H9 (cell line): ENCODE data around the gene F10. TPM values are rescaled to one million over a fixed set of nuclear protein-coding genes. Genes with fewer than 3 reads are reported as not detected.

Experiments
- DNase-seq: peaks from one replicate; pipeline ENCODE4 v3.0.0-alpha.2; 2017
- H2AFZ ChIP-seq: one replicate; pipeline ENCODE4 v1.6.1; 2013; ENCODE audit warnings: mild to moderate bottlenecking, low read length, control low read depth, moderate library complexity
- H2AK5ac ChIP-seq: 2 replicates; pipeline ENCODE4 v1.6.1; 2013; ENCODE audit warnings: low read length, control low read depth, mixed read lengths; ENCODE audit not compliant: insufficient read length
- H2BK120ac ChIP-seq: one replicate; pipeline ENCODE4 v1.6.1; 2013; ENCODE audit warnings: low read depth, mild to moderate bottlenecking, low read length, control low read depth, inconsistent platforms; ENCODE audit not compliant: poor library complexity, severe bottlenecking
- H2BK12ac ChIP-seq: 2 replicates; pipeline ENCODE4 v1.6.1; 2013; ENCODE audit warnings: low read length, control low read depth, mixed read lengths, low read depth; ENCODE audit not compliant: insufficient read length
- H2BK15ac ChIP-seq: 2 replicates; pipeline ENCODE4 v1.6.1; 2013; ENCODE audit warnings: low read depth, low read length, control low read depth
- H2BK20ac ChIP-seq: one replicate; pipeline ENCODE4 v1.6.1; 2013; ENCODE audit warnings: low read depth, mild to moderate bottlenecking, low read length, control low read depth, inconsistent platforms; ENCODE audit not compliant: poor library complexity, severe bottlenecking
- H2BK5ac ChIP-seq: 2 replicates; pipeline ENCODE4 v1.6.1; 2013; ENCODE audit warnings: low read length, control low read depth, mixed read lengths; ENCODE audit not compliant: insufficient read length
- H3K14ac ChIP-seq: 2 replicates; pipeline ENCODE4 v1.6.1; 2013; ENCODE audit warnings: low read length, control low read depth; ENCODE audit not compliant: insufficient read depth
- H3K18ac ChIP-seq: 2 replicates; pipeline ENCODE4 v1.6.1; 2013; ENCODE audit warnings: low read depth, mild to moderate bottlenecking, mixed read lengths, low read length, control low read depth; ENCODE audit not compliant: insufficient read length
- H3K23ac ChIP-seq: 2 replicates; pipeline ENCODE4 v1.6.1; 2013; ENCODE audit warnings: low read length, control low read depth, mixed read lengths, low read depth; ENCODE audit not compliant: insufficient read length
- H3K23me2 ChIP-seq: 2 replicates; pipeline ENCODE4 v1.6.1; 2013; ENCODE audit warnings: low read depth, mild to moderate bottlenecking, mixed read lengths, low read length, control low read depth; ENCODE audit not compliant: insufficient read length, poor library complexity, severe bottlenecking
- H3K27ac ChIP-seq: 2 replicates; pipeline ENCODE4 v1.5.1; 2013; ENCODE audit warnings: low read length, control low read depth, mixed read lengths, low read depth; ENCODE audit not compliant: insufficient read length
- H3K27me3 ChIP-seq: 2 replicates; pipeline ENCODE4 v1.6.1; 2013; ENCODE audit warnings: low read length, control low read depth, inconsistent platforms; ENCODE audit not compliant: insufficient read depth
- H3K4ac ChIP-seq: 2 replicates; pipeline ENCODE4 v1.6.1; 2013; ENCODE audit warnings: low read depth, mild to moderate bottlenecking, control low read depth, inconsistent platforms, low read length, moderate library complexity
- H3K4me1 ChIP-seq: 2 replicates; pipeline ENCODE4 v1.6.1; 2013; ENCODE audit warnings: low read length, control low read depth, inconsistent platforms; ENCODE audit not compliant: insufficient read depth
- H3K4me2 ChIP-seq: 2 replicates; pipeline ENCODE4 v1.6.1; 2013; ENCODE audit warnings: low read length, control low read depth, mixed read lengths; ENCODE audit not compliant: insufficient read length, insufficient read depth
- H3K56ac ChIP-seq: 2 replicates; pipeline ENCODE4 v1.6.1; 2013; ENCODE audit warnings: low read depth, mild to moderate bottlenecking, mixed read lengths, low read length, control low read depth; ENCODE audit not compliant: insufficient read length
- H3K79me1 ChIP-seq: 2 replicates; pipeline ENCODE4 v1.6.1; 2013; ENCODE audit warnings: low read depth, mild to moderate bottlenecking, moderate library complexity, low read length, control low read depth, inconsistent platforms; ENCODE audit not compliant: insufficient read depth, poor library complexity, severe bottlenecking
- H3K79me2 ChIP-seq: 2 replicates; pipeline ENCODE4 v1.6.1; 2013; ENCODE audit warnings: low read length, control low read depth, inconsistent platforms; ENCODE audit not compliant: insufficient read depth
- H3K9ac ChIP-seq: 2 replicates; pipeline ENCODE4 v1.6.1; 2013; ENCODE audit warnings: low read length, control low read depth, mixed read lengths; ENCODE audit not compliant: insufficient read length; ENCODE audit errors: extremely low read depth
- H3K9me3 ChIP-seq: one replicate; pipeline ENCODE4 v1.6.1; 2013; ENCODE audit warnings: low read depth, low read length, inconsistent platforms; ENCODE audit not compliant: control insufficient read depth
- H3T11ph ChIP-seq: one replicate; pipeline ENCODE4 v1.6.1; 2013; ENCODE audit warnings: mild to moderate bottlenecking, low read length, control low read depth, inconsistent platforms
- H4K20me1 ChIP-seq: one replicate; pipeline ENCODE4 v1.6.1; 2013; ENCODE audit not compliant: control insufficient read depth, insufficient read length, insufficient read depth
- H4K5ac ChIP-seq: 2 replicates; pipeline ENCODE4 v1.6.1; 2013; ENCODE audit warnings: low read depth, mild to moderate bottlenecking, mixed read lengths, low read length, control low read depth; ENCODE audit not compliant: insufficient read length
- H4K8ac ChIP-seq: replicated peaks from 2 replicates; pipeline ENCODE4 v1.6.1; 2013; ENCODE audit warnings: low read length, control low read depth, mixed read lengths, low read depth; ENCODE audit not compliant: insufficient read length
- H4K91ac ChIP-seq: 2 replicates; pipeline ENCODE4 v1.6.1; 2013; ENCODE audit warnings: low read depth, mild to moderate bottlenecking, moderate library complexity, mixed read lengths, low read length, control low read depth; ENCODE audit not compliant: insufficient read length
- H3K27ac Mint-ChIP-seq, 3 experiments: 2 replicates in 2 of 3; 3 replicates in 1 of 3; pipeline ENCODE4 v1.8.0; 2020 to 2021; ENCODE audit warnings: mixed read lengths in 3 of 3, mild to moderate bottlenecking in 1 of 3, moderate library complexity in 1 of 3
- H3K27me3 Mint-ChIP-seq: 2 replicates; pipeline ENCODE4 v1.8.0; 2021; ENCODE audit warnings: low read depth, mild to moderate bottlenecking, moderate library complexity, mixed read lengths
- H3K36me3 Mint-ChIP-seq, 3 experiments: 2 replicates in 2 of 3; 3 replicates in 1 of 3; pipeline ENCODE4 v1.8.0; 2020 to 2021; ENCODE audit warnings: low read depth in 3 of 3, mixed read lengths in 3 of 3; ENCODE audit not compliant: insufficient read depth in 1 of 3
- H3K4me1 Mint-ChIP-seq, 2 experiments: 2 replicates each; pipeline ENCODE4 v1.8.0; 2020; ENCODE audit warnings: mixed read lengths in 2 of 2
- H3K4me3 Mint-ChIP-seq, 2 experiments: 2 replicates in 1 of 2; 3 replicates in 1 of 2; pipeline ENCODE4 v1.8.0; 2020 to 2021; ENCODE audit warnings: mild to moderate bottlenecking in 2 of 2, mixed read lengths in 2 of 2, moderate library complexity in 1 of 2
- H3K9me3 Mint-ChIP-seq, 2 experiments: 2 replicates in 1 of 2; 3 replicates in 1 of 2; pipeline ENCODE4 v1.8.0; 2020; ENCODE audit warnings: mild to moderate bottlenecking in 2 of 2, mixed read lengths in 2 of 2, moderate library complexity in 1 of 2
- WGBS: extraction: QIAGEN DNeasy Blood & Tissue Kit; methylation state at CpG from one replicate; pipeline ENCODE4 v1.1.7; 2013; ENCODE audit warnings: missing lambda C conversion rate, low lambda C conversion rate, mixed read lengths; ENCODE audit not compliant: insufficient read length; ENCODE audit errors: extremely low coverage; 5-methylcytosine and 5-hydroxymethylcytosine counted together
- total RNA-seq: library from RNA; stranded (reverse); gene quantifications from 2 replicates; pipeline ENCODE4 v1.2.1, GENCODE V29; 2021
- TF ChIP-seq, protein P1 (sequence below): fragments of 200-600 bp; sonication (generic); conservative IDR thresholded peaks from 3 replicates; pipeline ENCODE4 v1.8.0; 2021; ENCODE audit warnings: antibody characterized with exemption, mild to moderate bottlenecking

The F10 gene
- total RNA-seq, 1 experiment from 2014 or later, result 1.7 TPM

DNA sequence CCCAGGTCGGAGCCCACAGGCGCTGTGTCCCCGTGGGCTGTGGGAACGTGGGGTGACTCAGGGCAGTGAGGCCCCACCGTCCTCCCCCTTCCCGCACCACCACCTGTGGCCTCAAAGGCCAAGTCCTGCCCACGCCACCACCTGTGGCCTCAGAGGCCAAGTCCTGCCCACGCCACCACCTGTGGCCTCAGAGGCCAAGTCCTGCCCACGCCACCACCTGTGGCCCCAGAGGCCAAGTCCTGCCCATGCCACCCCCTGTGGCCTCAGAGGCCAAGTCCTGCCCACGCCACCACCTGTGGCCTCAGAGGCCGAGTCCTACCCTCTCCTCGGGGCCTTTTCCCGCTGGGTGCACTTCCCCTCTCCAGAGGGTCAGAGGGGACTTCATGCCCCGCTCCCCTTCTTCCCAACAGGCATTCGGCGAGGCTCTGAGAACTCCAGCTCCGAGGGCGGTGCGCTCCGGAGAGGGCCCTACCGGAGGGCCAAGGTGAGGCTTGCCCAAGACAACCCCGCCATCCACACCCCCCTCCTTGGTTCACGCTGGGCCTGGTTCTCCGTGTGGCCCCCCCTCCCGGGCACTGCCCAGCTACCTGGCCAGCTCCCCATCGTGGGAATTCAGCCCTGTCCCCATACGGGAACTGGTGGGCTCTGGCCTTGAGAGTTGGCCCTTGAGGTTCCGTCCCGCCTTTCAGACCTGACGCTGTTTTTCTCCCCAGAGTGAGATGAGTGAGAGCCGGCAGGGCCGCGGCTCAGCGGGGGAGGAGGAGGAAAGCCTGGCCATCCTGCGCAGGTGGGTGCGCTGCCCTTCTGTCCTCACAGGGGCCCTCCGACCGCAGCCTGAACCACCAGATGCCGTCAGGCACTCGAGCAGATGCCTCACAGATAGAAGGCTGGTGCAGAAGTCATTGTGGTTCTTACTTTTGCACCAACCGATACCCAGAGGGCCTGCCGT is 44.4 kb upstream of the F10 start:
- Histone ChIP-seq H3K9me3 (no peaks in the 10 kb centered on the region), H3K23me2 (no peaks in the 10 kb centered on the region), H2BK15ac (no peak overlapping the region), H3K4me2 (no peak overlapping the region), H4K8ac (no peak overlapping the region), H3K27ac (no peak overlapping the region), H2BK5ac (no peak overlapping the region), H3K27me3 (no peaks in the 10 kb centered on the region), H2BK120ac (no peak overlapping the region), H3K23ac (no peak overlapping the region), H3K18ac (no peak overlapping the region), H3K4me1 (no peaks in the 10 kb centered on the region), H4K91ac (no peak overlapping the region), H4K5ac (no peak overlapping the region), H3K9ac (no peak overlapping the region), H3K14ac (no peak overlapping the region), H2AFZ (no peak overlapping the region), H4K20me1 (no peaks in the 10 kb centered on the region), H3K56ac (no peak overlapping the region), H2BK20ac (no peak overlapping the region), H3K79me2 (no peaks in the 10 kb centered on the region), H3T11ph (no peak overlapping the region), H3K79me1 (no peaks in the 10 kb centered on the region), H3K4ac (no peak overlapping the region), H2BK12ac (no peak overlapping the region), H2AK5ac (no peak overlapping the region)
- TF ChIP-seq, protein P1, sequence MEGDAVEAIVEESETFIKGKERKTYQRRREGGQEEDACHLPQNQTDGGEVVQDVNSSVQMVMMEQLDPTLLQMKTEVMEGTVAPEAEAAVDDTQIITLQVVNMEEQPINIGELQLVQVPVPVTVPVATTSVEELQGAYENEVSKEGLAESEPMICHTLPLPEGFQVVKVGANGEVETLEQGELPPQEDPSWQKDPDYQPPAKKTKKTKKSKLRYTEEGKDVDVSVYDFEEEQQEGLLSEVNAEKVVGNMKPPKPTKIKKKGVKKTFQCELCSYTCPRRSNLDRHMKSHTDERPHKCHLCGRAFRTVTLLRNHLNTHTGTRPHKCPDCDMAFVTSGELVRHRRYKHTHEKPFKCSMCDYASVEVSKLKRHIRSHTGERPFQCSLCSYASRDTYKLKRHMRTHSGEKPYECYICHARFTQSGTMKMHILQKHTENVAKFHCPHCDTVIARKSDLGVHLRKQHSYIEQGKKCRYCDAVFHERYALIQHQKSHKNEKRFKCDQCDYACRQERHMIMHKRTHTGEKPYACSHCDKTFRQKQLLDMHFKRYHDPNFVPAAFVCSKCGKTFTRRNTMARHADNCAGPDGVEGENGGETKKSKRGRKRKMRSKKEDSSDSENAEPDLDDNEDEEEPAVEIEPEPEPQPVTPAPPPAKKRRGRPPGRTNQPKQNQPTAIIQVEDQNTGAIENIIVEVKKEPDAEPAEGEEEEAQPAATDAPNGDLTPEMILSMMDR, result no peak
- Mint-ChIP-seq H3K9me3 (no peaks in the 10 kb centered on the region), H3K27ac (no peak overlapping the region; a peak in 1 of 7 replicates), H3K36me3 (peaks cover 4 to 15% (median 13%) of the 10 kb centered on the region in 3 experiments; a peak in 5 of 7 replicates), H3K4me3 (no peak overlapping the region), H3K4me1 (no peaks in the 10 kb centered on the region), H3K27me3 (no peaks in the 10 kb centered on the region)
- WGBS, result no CpG with 5 or more reads among the region's 42 CpGs
- DNase-seq, result no peak
